Activated CD4-positive, CD25-positive, alpha-beta regulatory T cell (primary cell): Measurements from ENCODE around the gene COPS9.

Experiments used
- DNase-seq, 4 experiments: peaks; one replicate each; lab custom pipeline; 2025; lab: John Stamatoyannopoulos, UW

COPS9 gene

GRCh38 chr2:240134466-240134865 is 1.6 kb downstream of the COPS9 start:
- no peak for DNase-seq

GRCh38 chr2:240133401-240133800 is 2.7 kb downstream of the COPS9 start:
- DNase-seq = no peak

- no peak for DNase-seq
Measured at GRCh38 chr2:240132651-240132980, 3.5 kb downstream of the COPS9 start.

GRCh38 chr2:240131941-240132650 is 4.0 kb downstream of the COPS9 start:
- no peak for DNase-seq

- no peak for DNase-seq
Measured at GRCh38 chr2:240131296-240131695, 4.8 kb downstream of the COPS9 start.

GRCh38 chr2:240130393-240131195 is 5.5 kb downstream of the COPS9 start:
- no peak for DNase-seq

- DNase-seq = no peak
Measured at GRCh38 chr2:240129731-240130392, 6.2 kb downstream of the COPS9 start.

- no peak for DNase-seq
Measured at GRCh38 chr2:240129311-240129710, 6.8 kb downstream of the COPS9 start.

GRCh38 chr2:240128608-240129145 is 7.4 kb downstream of the COPS9 start:
- no peak for DNase-seq

GRCh38 chr2:240127911-240128607 is 8.0 kb downstream of the COPS9 start:
- DNase-seq = no peak

- DNase-seq = no peak
Measured at GRCh38 chr2:240127191-240127750, 8.8 kb downstream of the COPS9 start.

- DNase-seq = no peak
Measured at GRCh38 chr2:240126731-240127130, 9.4 kb downstream of the COPS9 start.

- no peak for DNase-seq
Measured at GRCh38 chr2:240125742-240126141, 10.4 kb downstream of the COPS9 start.

- no peak for DNase-seq
Measured at GRCh38 chr2:240124651-240125030, 11.5 kb downstream of the COPS9 start.

GRCh38 chr2:240123821-240124650 is 12.1 kb downstream of the COPS9 start:
- DNase-seq = no peak

- DNase-seq = no peak
Measured at GRCh38 chr2:240121675-240122074, 14.4 kb downstream of the COPS9 start.

- no peak for DNase-seq
Measured at GRCh38 chr2:240121190-240121589, 14.9 kb downstream of the COPS9 start.

- no peak for DNase-seq
Measured at GRCh38 chr2:240114233-240114632, 21.9 kb downstream of the COPS9 start.

GRCh38 chr2:240112914-240113690 is 23.0 kb downstream of the COPS9 start:
- no peak for DNase-seq

GRCh38 chr2:240111253-240111652 is 24.9 kb downstream of the COPS9 start:
- no peak for DNase-seq
